PC-9 (cell line): ENCODE data around the gene KCNK3.

Experiments used
- CTCF ChIP-seq: fragments of 200-600 bp; sonication (generic); conservative IDR thresholded peaks from 2 replicates; pipeline ENCODE4 v1.6.1; 2017; ENCODE audit warnings: mixed run types, antibody characterized with exemption, mild to moderate bottlenecking, moderate library complexity
- EZH2 ChIP-seq: fragments of 200-600 bp; sonication (generic); IDR thresholded peaks from 2 replicates; pipeline ENCODE4 v1.8.0; 2017; ENCODE audit warnings: antibody characterized with exemption, low read depth

GRCh38 chr2:26685989-26686839, 6.3 kb upstream of the KCNK3 start:
- TF ChIP-seq CTCF (no peak), EZH2 (no peak)
